ENCODE measurements around the gene SRRM3.

DNA sequence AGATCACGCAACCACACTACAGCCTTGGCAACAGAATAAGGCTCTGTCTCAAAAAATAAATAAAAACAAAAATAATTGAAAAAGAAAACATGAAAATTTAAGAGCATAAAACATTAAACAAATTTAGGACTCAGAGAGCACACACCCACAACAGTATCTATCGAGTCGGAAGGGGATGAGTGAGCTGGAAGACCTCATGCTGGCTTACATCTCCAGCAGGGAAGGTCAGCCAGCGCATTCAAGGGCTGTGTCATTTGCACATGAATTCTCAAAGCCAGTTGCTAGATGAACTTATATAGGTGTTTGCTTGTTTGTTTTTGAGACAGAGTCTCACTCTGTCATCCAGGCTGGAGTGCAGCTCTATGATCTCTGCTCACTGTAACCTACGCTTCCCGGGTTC lies 50.3 kb downstream of the SRRM3 start:
- TF ChIP-seq CTCF (IDR thresholded peaks at IDR 0.05; ENCODE audit: low read length) (no peak), EZH2 (IDR thresholded peaks at IDR 0.05; ENCODE audit: borderline replicate concordance, low read length) (no peak)

All from OCI-LY1 (cell line).